Thyroid gland (tissue), 4 donors: ENCODE results near the gene TAS2R38.

Source experiments
- CTCF ChIP-seq, 6 experiments: fragments of 200-600 bp in 3 of 6; fragments of 450-650 bp in 3 of 6; sonication (generic) in 3 of 6; IDR thresholded peaks; one replicate each; pipeline ENCODE4 v1.5.1; 2016 to 2019; ENCODE audit warnings: antibody characterized with exemption in 6 of 6, mild to moderate bottlenecking in 2 of 6, inconsistent platforms in 1 of 6, moderate library complexity in 1 of 6
- POLR2A ChIP-seq, 2 donors: fragments of 450-650 bp; IDR thresholded peaks; one replicate each; pipeline ENCODE4 v1.6.1; 2017; ENCODE audit warnings: antibody characterized with exemption in 2 of 2, mild to moderate bottlenecking in 2 of 2, moderate library complexity in 1 of 2

GRCh38 chr7:141990011-141990725 is 16.6 kb upstream of the TAS2R38 start:
- TF ChIP-seq CTCF (IDR thresholded peaks at IDR 0.05) (no peak), POLR2A (IDR thresholded peaks at IDR 0.05) (no peak)
